Spinal cord (tissue), 10 donors: ENCODE measurements around the gene SLIT1. TPM values are rescaled to one million over a fixed set of nuclear protein-coding genes. Genes with fewer than 3 reads are reported as not detected.
A peak's percentile ranks its signal among the peaks of the same experiment; 100 is the strongest.
"Not testable (repeated sequence)": the region's sequence is repeated elsewhere in the genome, so short reads cannot be mapped to it uniquely, and the experiment has no call there.

Experiments
- DNase-seq, 6 donors: peaks; one replicate each; pipeline versions ENCODE4 v3.0.0 to v3.0.0-alpha.2; 2013 to 2015; ENCODE audit warnings: low spot score in 6 of 6, low read depth in 4 of 6
- H3K27ac ChIP-seq: one replicate; pipeline ENCODE4 v1.5.1; 2013; ENCODE audit warnings: low read depth, low read length, control low read depth
- H3K27me3 ChIP-seq: one replicate; pipeline ENCODE4 v1.6.1; 2013; ENCODE audit warnings: low read length; ENCODE audit not compliant: control insufficient read depth, insufficient read depth
- H3K36me3 ChIP-seq: one replicate; pipeline ENCODE4 v1.6.1; 2013; ENCODE audit warnings: low read length; ENCODE audit not compliant: control insufficient read depth, insufficient read depth
- H3K4me1 ChIP-seq: one replicate; pipeline ENCODE4 v1.6.1; 2013; ENCODE audit warnings: low read length; ENCODE audit not compliant: control insufficient read depth, insufficient read depth
- H3K4me3 ChIP-seq: one replicate; pipeline ENCODE4 v1.5.1; 2013; ENCODE audit warnings: low read depth, low read length, control low read depth
- H3K9me3 ChIP-seq: one replicate; pipeline ENCODE4 v1.6.1; 2013; ENCODE audit warnings: low read length; ENCODE audit not compliant: control insufficient read depth, insufficient read depth
- WGBS: methylation state at CpG from one replicate; pipeline ENCODE4 v1.1.5; 2013; ENCODE audit warnings: missing lambda C conversion rate; ENCODE audit not compliant: insufficient coverage; 5-methylcytosine and 5-hydroxymethylcytosine counted together
- polyA plus RNA-seq, 2 donors: library from polyadenylated mRNA; unstranded; fragments of 120-200 nt; gene quantifications; one replicate each; pipeline ENCODE4 v1.2.1, GENCODE V29; 2013; ENCODE audit not compliant: insufficient read length in 2 of 2
- total RNA-seq, 2 donors: library from RNA; depleted of rRNA in 1 of 2; stranded (reverse); fragments of 120-200 nt in 1 of 2; fragments of >200 nt in 1 of 2; gene quantifications; one replicate each; pipeline versions ENCODE4 v1.2.3 to v1.2.4, GENCODE V29; 2013 to 2014
- donor health status: healthy.

SLIT1 gene
- total and polyA plus RNA-seq, 4 donors: 23.1 to 237 (median 122) TPM

- DNase-seq: no peak
- Histone ChIP-seq H3K36me3 (peaks cover 15% of the 10 kb centered on the region), H3K27ac (no peak overlapping the region), H3K27me3 (no peaks in the 10 kb centered on the region), H3K4me3 (no peak overlapping the region), H3K9me3 (no peaks in the 10 kb centered on the region), H3K4me1 (peaks cover 26% of the 10 kb centered on the region)
- WGBS: no CpG with 5 or more reads among the region's 1 CpG
Measured at GRCh38 chr10:97086530-97086929, 99.2 kb downstream of the SLIT1 start.

- Histone ChIP-seq H3K4me1 (peaks cover 35% of the 10 kb centered on the region), H3K4me3 (no peak overlapping the region), H3K27ac (no peak overlapping the region), H3K27me3 (no peaks in the 10 kb centered on the region), H3K36me3 (peaks cover 2% of the 10 kb centered on the region), H3K9me3 (no peaks in the 10 kb centered on the region)
- 85% methylated on average over 5 of the region's 9 CpGs for WGBS
- peak in 1 of 6 donors; percentile 58 for DNase-seq
Measured at GRCh38 chr10:97083228-97083829, 102.4 kb downstream of the SLIT1 start.

- 57% methylated on average over 1 of the region's 7 CpGs for WGBS
- H3K27ac ChIP-seq: not testable (repeated sequence)
Measured at GRCh38 chr10:97082575-97082974, 103.2 kb downstream of the SLIT1 start.

GRCh38 chr10:97081621-97082235 lies 104.0 kb downstream of the SLIT1 start:
- H3K9me3 ChIP-seq: no peaks in the 10 kb centered on the region
- H3K27me3 ChIP-seq: no peaks in the 10 kb centered on the region
- DNase-seq: peak in 2 of 6 donors; percentile 50 to 66
- 22% methylated on average over 5 of the region's 6 CpGs for WGBS
- no peak overlapping the region for H3K4me3 ChIP-seq
- peaks cover 5% of the 10 kb centered on the region for H3K36me3 ChIP-seq
- peaks cover 44% of the 10 kb centered on the region for H3K4me1 ChIP-seq
- H3K27ac ChIP-seq: no peak overlapping the region

More at GRCh38 chr10:97082575-97082974, 103.2 kb downstream of the SLIT1 start:
- H3K4me1 ChIP-seq: peaks cover 41% of the 10 kb centered on the region
- not testable (repeated sequence) for H3K9me3 ChIP-seq, H3K27me3 ChIP-seq, H3K36me3 ChIP-seq, H3K4me3 ChIP-seq, DNase-seq

GRCh38 chr10:97080051-97080776 lies 105.5 kb downstream of the SLIT1 start:
- Histone ChIP-seq H3K4me1 (peaks cover 59% of the 10 kb centered on the region), H3K27me3 (no peaks in the 10 kb centered on the region), H3K4me3 (no peak overlapping the region), H3K9me3 (no peaks in the 10 kb centered on the region), H3K36me3 (peaks cover 5% of the 10 kb centered on the region), H3K27ac (no peak overlapping the region)
- no peak for DNase-seq
- WGBS: 52% methylated on average over 3 of the region's 7 CpGs

- peak in 2 of 6 donors; percentile 74 for DNase-seq
- Histone ChIP-seq H3K9me3 (no peaks in the 10 kb centered on the region), H3K27ac (peak overlapping the region; percentile 29), H3K4me3 (no peak overlapping the region), H3K27me3 (no peaks in the 10 kb centered on the region), H3K36me3 (peaks cover 5% of the 10 kb centered on the region), H3K4me1 (peaks cover 67% of the 10 kb centered on the region)
- 25% methylated on average over 3 of the region's 3 CpGs for WGBS
Measured at GRCh38 chr10:97079448-97079847, 106.3 kb downstream of the SLIT1 start.

- peak overlapping the region; percentile 29 for H3K27ac ChIP-seq
- no peaks in the 10 kb centered on the region for H3K9me3 ChIP-seq
- H3K4me1 ChIP-seq: peaks cover 69% of the 10 kb centered on the region
- WGBS: no CpG with 5 or more reads among the region's 2 CpGs
- DNase-seq: no peak
- H3K36me3 ChIP-seq: peaks cover 5% of the 10 kb centered on the region
- H3K27me3 ChIP-seq: no peaks in the 10 kb centered on the region
- H3K4me3 ChIP-seq: no peak overlapping the region
Measured at GRCh38 chr10:97078938-97079445, 106.8 kb downstream of the SLIT1 start.

DNA sequence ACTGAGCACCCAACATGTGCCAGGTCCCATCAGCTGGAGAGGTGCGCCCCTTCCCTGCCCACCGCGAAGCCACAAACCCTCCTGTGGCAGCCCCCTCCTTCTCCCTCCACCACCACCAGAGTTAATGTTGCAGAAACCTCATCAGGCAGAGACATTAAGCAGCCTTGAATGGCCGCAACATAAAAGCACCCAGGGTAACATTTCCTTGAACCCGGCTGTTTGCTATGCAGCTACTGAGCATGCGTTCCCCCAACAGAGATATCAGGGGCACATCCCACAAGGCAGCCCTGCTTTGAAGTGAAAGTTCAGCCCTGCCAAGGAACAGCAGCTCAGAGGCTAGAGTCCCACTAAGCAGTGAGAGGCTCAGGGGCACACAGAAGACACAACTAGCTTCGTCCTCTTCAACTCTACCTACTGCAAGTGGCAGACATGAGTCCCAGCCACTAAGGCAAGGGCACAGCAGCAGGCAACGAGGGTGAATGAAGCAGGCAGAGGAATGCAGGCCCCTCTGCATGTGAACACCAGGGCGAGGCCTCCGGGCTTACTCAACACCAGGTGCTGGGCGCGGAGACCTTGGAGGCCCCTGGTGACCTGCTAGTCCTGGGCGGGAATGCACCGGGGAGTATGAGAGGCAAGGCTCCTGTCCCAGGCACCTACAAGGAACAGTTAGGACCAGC lies 107.4 kb downstream of the SLIT1 start:
- Histone ChIP-seq H3K4me1 (peaks cover 75% of the 10 kb centered on the region), H3K27ac (no peak overlapping the region), H3K27me3 (no peaks in the 10 kb centered on the region), H3K36me3 (peaks cover 5% of the 10 kb centered on the region), H3K4me3 (no peak overlapping the region), H3K9me3 (no peaks in the 10 kb centered on the region)
- WGBS: 59% methylated on average over 14 of the region's 14 CpGs
- peak in 1 of 6 donors; percentile 87 for DNase-seq

- peaks cover 5% of the 10 kb centered on the region for H3K36me3 ChIP-seq
- 68% methylated on average over 3 of the region's 6 CpGs for WGBS
- no peak overlapping the region for H3K4me3 ChIP-seq
- no peaks in the 10 kb centered on the region for H3K9me3 ChIP-seq
- peaks cover 89% of the 10 kb centered on the region for H3K4me1 ChIP-seq
- H3K27ac ChIP-seq: no peak overlapping the region
- no peaks in the 10 kb centered on the region for H3K27me3 ChIP-seq
- no peak for DNase-seq
Measured at GRCh38 chr10:97076781-97077180, 109.0 kb downstream of the SLIT1 start.
